Measurements from ENCODE around the gene DLGAP1.

- TF ChIP-seq CTCF (conservative IDR thresholded peaks at IDR 0.05 in 1 of 2, IDR thresholded peaks at IDR 0.05 in 1 of 2; ENCODE audit: extremely low read depth in 1 of 2, insufficient read depth in 1 of 2, low read depth in 1 of 2, low read length in 2 of 2), result no peak
- no peak for TF ChIP-seq EZH2 (IDR thresholded peaks at IDR 0.05; ENCODE audit: borderline replicate concordance, low read length)
Measured at GRCh38 chr18:3578621-3579020, 876.5 kb downstream of the DLGAP1 start.
